GM12892 (cell line): Measurements from ENCODE around the gene NEU4.

Experiments
- POLR2A ChIP-seq: IDR thresholded peaks from 2 replicates; pipeline ENCODE4 v1.6.1; 2011; ENCODE audit warnings: low read depth, low read length, control low read depth
- POLR2AphosphoS5 ChIP-seq: IDR thresholded peaks from 2 replicates; pipeline ENCODE4 v1.6.1; 2011; ENCODE audit warnings: low read depth, low read length, control low read depth

- TF ChIP-seq POLR2AphosphoS5 (no peak), POLR2A (no peak)
These were observed 50.0 kb downstream of the NEU4 start for GRCh38 chr2:241859017-241859435.
